ENCODE measurements around the gene DEAF1.

GRCh38 chr11:720017-720641 is 25.1 kb upstream of the DEAF1 start:
- TF ChIP-seq CTCF (conservative IDR thresholded peaks at IDR 0.05 in 1 of 2, IDR thresholded peaks at IDR 0.05 in 1 of 2; ENCODE audit: extremely low read depth in 1 of 2, insufficient read depth in 1 of 2, low read depth in 1 of 2, low read length in 2 of 2) (no peak), EZH2 (IDR thresholded peaks at IDR 0.05; ENCODE audit: borderline replicate concordance, low read length) (no peak)
